Caki2 (cell line): ENCODE data around the gene OR14C36. TPM values are rescaled to one million over a fixed set of nuclear protein-coding genes. Genes with fewer than 3 reads are reported as not detected.

ENCODE experiments used
- total RNA-seq: library from RNA; depleted of rRNA; stranded (reverse); fragments of >200 nt; shearing (Covaris generic); gene quantifications from 2 replicates; pipeline ENCODE4 v1.2.3, GENCODE V29; 2014; ENCODE audit warnings: low replicate concordance; rRNA removed

OR14C36 gene
- total RNA-seq, 1 experiment from 2014 or later = not detected

Other genes starting within 250 kb of the OR14C36 start
- not detected in 2 replicates for gene OR2M5, start 203.6 kb upstream of the OR14C36 start, total RNA-seq
- gene OR2M2, start 174.0 kb upstream of the OR14C36 start, total RNA-seq = not detected in 2 replicates
- gene OR2M3, start 151.5 kb upstream of the OR14C36 start, total RNA-seq = not detected in 2 replicates
- gene OR2M4, start 117.4 kb upstream of the OR14C36 start, total RNA-seq = not detected in 2 replicates
- gene OR2T33, start 70.8 kb upstream of the OR14C36 start, total RNA-seq = not detected in 2 replicates
- not detected in 2 replicates for gene OR2T12, start 45.4 kb upstream of the OR14C36 start, total RNA-seq
- gene OR2M7, start 24.2 kb upstream of the OR14C36 start, total RNA-seq = not detected in 2 replicates
- not detected in 2 replicates for gene OR2T4, start 12.9 kb downstream of the OR14C36 start, total RNA-seq
- not detected in 2 replicates for gene OR2T6, start 27.0 kb downstream of the OR14C36 start, total RNA-seq
- gene OR2T1, start 54.3 kb downstream of the OR14C36 start, total RNA-seq = not detected in 2 replicates
- gene OR2T2, start 96.9 kb downstream of the OR14C36 start, total RNA-seq = not detected in 2 replicates
- not detected in 2 replicates for gene OR2T3, start 124.6 kb downstream of the OR14C36 start, total RNA-seq
- not detected in 2 replicates for gene OR2T5, start 139.8 kb downstream of the OR14C36 start, total RNA-seq
- not detected in 2 replicates for gene OR2G6, start 159.3 kb downstream of the OR14C36 start, total RNA-seq
- gene OR2T29, start 214.0 kb downstream of the OR14C36 start, total RNA-seq = not detected in 2 replicates
- not detected in 2 replicates for gene OR2T34, start 226.0 kb downstream of the OR14C36 start, total RNA-seq
- gene OR2T10, start 248.9 kb downstream of the OR14C36 start, total RNA-seq = not detected in 2 replicates